Amygdala (tissue), 56 donors: ENCODE data around the gene UNC5A.

ENCODE experiments used
- DNase-seq, 56 donors: peaks; one replicate each; lab custom pipeline; 2025; lab: John Stamatoyannopoulos, UW

The UNC5A gene

GRCh38 chr5:176818391-176819098 lies 8.2 kb downstream of the UNC5A start:
- no peak for DNase-seq

DNA sequence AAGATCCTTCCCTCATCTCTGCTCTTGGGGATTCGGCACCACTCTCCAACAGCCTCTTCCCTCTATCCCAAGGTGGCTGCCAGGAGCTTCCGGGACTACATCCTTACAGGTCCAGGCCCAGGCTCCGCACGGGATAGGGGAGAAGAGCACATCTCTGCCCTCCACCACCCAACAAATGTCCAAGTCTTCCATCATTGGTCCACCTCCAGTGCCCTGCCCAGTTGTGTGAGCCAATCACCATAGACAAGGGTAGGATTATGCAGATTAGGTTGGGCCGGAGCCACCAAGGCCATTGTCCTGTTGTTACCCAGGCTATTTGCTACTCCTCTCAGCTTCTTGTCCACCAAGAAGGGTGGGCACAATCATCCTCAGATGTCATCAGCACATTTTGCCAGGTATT lies 9.1 kb downstream of the UNC5A start:
- no peak for DNase-seq

GRCh38 chr5:176820937-176821336 lies 10.6 kb downstream of the UNC5A start:
- DNase-seq = no peak

DNA sequence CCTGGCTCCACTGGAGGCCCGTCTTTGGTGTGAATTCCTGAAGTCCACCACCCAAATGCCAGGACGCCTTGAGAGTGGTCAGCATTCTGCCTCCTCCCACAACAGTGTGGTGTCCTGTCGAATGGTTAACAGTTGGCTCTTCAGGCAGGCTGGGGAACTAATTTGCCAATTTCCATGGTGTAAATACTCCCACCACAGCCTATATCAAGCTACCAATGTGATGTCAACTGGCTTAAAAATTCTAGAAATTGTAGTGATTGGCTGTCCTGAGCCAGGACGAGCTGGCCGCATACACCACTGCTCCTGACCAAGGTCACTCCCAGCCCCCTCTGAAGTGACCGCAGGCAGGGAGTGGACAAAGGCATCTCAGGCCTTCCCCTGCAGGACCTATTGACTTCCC lies 11.1 kb downstream of the UNC5A start:
- no peak for DNase-seq

- DNase-seq = no peak
Observed at GRCh38 chr5:176822041-176822792, 11.9 kb downstream of the UNC5A start.

GRCh38 chr5:176822793-176823481 lies 12.6 kb downstream of the UNC5A start:
- peak in 6 of 56 donors; percentile 11 to 62 (median 25) for DNase-seq

GRCh38 chr5:176823869-176824412 lies 13.6 kb downstream of the UNC5A start:
- DNase-seq = no peak

GRCh38 chr5:176824604-176825003 lies 14.2 kb downstream of the UNC5A start:
- DNase-seq = no peak

DNA sequence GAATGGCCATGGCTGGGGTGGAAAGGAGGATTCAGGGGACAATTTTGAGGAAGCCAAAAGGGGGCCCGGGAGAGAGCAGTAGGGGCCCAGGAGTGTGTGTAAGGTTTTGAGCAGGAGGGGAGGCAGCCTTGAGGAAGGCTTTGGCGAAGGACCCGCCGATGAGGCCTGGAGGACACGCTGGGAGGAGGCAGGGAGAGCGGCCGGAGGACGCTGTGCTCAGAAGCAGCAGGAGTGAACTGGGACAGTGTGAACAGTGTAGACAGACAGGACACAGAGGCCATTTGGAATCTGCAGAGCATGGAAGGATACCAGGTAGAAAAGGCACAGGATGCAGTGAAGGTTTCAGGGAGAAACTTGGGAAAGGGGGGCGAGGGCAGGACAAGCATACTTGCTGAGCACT lies 14.9 kb downstream of the UNC5A start:
- DNase-seq = no peak

GRCh38 chr5:176825957-176826356 lies 15.6 kb downstream of the UNC5A start:
- no peak for DNase-seq

GRCh38 chr5:176827736-176828414 lies 17.5 kb downstream of the UNC5A start:
- DNase-seq = no peak

DNA sequence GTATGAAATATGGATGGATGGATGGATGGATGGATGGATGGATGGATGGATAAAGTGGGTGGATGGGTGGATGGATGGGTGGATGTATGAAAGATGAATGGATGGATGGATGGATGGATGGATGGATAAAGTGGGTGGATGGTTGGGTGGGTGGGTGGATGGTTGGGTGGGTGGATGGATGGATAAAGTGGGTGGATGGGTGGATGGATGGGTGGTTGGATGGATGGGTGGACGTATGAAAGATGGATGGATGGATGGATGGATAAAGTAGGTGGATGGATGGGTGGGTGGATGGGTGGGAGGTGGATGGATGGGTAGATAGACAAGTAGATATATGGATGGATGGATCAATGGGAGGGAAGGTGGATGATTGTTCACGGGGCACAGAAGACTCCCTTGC lies 19.0 kb downstream of the UNC5A start:
- no peak for DNase-seq

DNA sequence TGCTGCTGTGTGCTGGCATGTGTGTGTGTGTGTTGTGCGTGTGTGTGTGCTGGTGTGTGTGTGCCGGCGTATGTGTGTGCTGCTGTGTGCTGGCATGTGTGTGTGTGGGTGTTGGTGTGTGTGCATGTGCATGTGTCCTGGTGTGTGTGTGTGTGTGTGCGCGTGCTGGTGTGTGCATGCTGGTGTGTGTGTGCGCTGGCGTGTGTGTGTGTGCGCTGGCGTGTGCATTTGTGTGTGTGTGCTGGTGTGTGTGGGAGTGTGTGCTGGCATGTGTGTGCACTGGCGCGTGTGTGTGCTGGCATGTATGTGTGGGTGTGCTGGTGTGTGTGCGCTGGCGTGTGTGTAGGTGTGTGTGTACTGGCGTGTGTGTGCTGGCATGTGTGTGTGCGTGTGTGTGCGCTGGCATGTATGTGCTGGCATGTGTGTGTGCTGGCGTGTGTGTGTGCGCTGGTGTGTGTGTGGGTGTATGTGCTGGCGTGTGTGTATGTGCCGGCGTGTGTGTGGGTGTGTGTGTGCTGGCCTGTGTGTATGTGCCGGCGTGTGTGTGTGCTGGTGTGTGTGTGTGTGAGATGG lies 20.1 kb downstream of the UNC5A start:
- no peak for DNase-seq

- no peak for DNase-seq
Observed at GRCh38 chr5:176830995-176831423, 20.6 kb downstream of the UNC5A start.

- DNase-seq = no peak
Observed at GRCh38 chr5:176831425-176831824, 21.1 kb downstream of the UNC5A start.

DNA sequence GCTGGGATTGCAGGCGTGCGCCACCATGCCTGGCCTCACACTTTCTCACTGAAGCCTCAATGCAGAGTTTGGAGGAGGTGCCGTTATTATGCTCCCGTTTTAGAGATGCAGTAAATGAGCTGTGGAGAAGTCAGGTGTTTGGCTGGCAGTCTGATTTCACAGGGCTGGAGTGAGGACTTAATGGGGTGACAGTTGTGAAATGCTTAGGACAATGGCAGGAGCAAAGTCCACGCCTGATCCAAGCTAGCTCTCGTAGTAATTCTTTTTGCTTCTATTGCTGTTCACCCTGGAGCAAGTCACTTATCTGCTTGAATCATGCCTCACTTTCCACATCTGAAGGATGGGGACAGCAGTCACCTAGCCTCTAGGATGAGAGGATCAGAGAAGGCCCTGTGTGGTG lies 21.8 kb downstream of the UNC5A start:
- no peak for DNase-seq

DNA sequence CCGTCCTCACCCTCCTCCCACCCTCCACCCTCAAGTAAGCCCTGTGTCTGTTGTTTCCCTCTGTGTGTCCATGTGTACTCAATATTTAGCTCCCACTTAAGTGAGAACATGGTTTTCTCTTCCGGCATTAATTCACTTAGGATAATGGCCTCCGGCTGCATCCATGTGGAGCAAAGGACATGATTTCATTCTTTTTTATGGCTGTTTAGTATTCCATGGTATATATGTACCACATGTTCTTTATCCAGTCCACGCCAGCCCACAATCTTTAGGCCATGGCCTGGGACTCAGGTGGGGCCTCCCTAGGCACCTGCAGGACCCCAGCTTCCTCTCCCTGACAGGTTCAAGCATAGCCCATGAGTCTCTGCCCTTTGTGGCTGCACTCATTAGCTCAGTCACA lies 22.9 kb downstream of the UNC5A start:
- no peak for DNase-seq

DNA sequence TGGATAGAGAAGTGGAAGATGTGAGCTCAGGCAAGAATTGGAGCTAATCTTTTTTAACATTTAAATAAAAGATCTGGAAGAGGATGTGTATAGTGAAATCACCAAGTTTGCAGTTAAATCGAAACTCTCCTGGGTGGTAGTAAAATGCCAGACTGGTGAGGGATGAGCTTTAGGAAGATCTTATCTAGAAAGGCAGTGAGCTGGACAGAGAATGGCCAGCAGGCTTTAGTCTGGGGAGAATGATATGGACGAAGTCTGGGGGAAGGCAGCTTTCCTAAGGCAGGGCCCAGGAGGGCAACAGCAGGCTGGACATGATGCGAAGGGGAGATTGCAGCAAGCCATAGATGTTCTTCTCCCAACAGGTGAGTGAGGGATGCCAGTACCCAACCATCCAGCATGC lies 25.6 kb downstream of the UNC5A start:
- no peak for DNase-seq

GRCh38 chr5:176836811-176837706 lies 26.7 kb downstream of the UNC5A start:
- no peak for DNase-seq
